Activated naive CD4-positive, alpha-beta T cell treated with anti-CD3 and anti-CD28 coated beads for 36 hours (primary cell): Measurements from ENCODE around the gene BEAN1. TPM values are rescaled to one million over a fixed set of nuclear protein-coding genes. Genes with fewer than 3 reads are reported as not detected.

Experiments used
- CTCF ChIA-PET: fragments of 350-600 bp; sonication (Branson Sonifier 250); formaldehyde crosslinking; loops from one replicate; lab custom pipeline; 2021; ENCODE audit warnings: antibody characterized with exemption; lab: Charles Lee
- DNase-seq: peaks from one replicate; pipeline ENCODE4 v3.0.0-alpha.2; 2020
- H3K27ac Mint-ChIP-seq: one replicate; pipeline ENCODE4 v1.8.0; 2021; ENCODE audit warnings: mild to moderate bottlenecking, mixed read lengths
- H3K27me3 Mint-ChIP-seq: one replicate; pipeline ENCODE4 v1.8.0; 2021; ENCODE audit warnings: low read depth, mixed read lengths
- H3K36me3 Mint-ChIP-seq: one replicate; pipeline ENCODE4 v1.8.0; 2021; ENCODE audit warnings: low read depth, mixed read lengths
- H3K4me1 Mint-ChIP-seq: one replicate; pipeline ENCODE4 v1.8.0; 2021; ENCODE audit warnings: low read depth, mixed read lengths
- H3K4me3 Mint-ChIP-seq: one replicate; pipeline ENCODE4 v1.8.0; 2021; ENCODE audit warnings: mild to moderate bottlenecking, moderate library complexity, mixed read lengths
- H3K9me3 Mint-ChIP-seq: one replicate; pipeline ENCODE4 v1.8.0; 2021; ENCODE audit warnings: mixed read lengths
- intact Hi-C: fragments of 100-400 bp; cut with micrococcal nuclease; formaldehyde crosslinking; loops from one replicate; pipeline ENCODE4 v1.15.1; 2023
- total RNA-seq, 2 experiments: library from RNA; stranded (reverse); gene quantifications; one replicate each; pipeline ENCODE4 v1.2.3, GENCODE V29; 2021

The BEAN1 gene
- total RNA-seq, 2 experiments from 2014 or later = not detected

- Mint-ChIP-seq H3K27ac (no peak overlapping the region), H3K36me3 (no peaks in the 10 kb centered on the region), H3K4me1 (no peaks in the 10 kb centered on the region), H3K9me3 (no peaks in the 10 kb centered on the region), H3K27me3 (no peaks in the 10 kb centered on the region), H3K4me3 (no peak overlapping the region)
- DNase-seq = no peak
- CTCF ChIA-PET = interaction anchor here (0.7 kb wide), 1 partner anchor 57 kb away, joined by 3 read pairs; no protein-coding TSS in a partner anchor
- intact Hi-C loops = no loop called here
Measured at GRCh38 chr16:66400503-66401380, 26.4 kb upstream of the BEAN1 start.

GRCh38 chr16:66401610-66402009 lies 25.5 kb upstream of the BEAN1 start:
- intact Hi-C loops = no loop called here
- Mint-ChIP-seq H3K4me3 (no peak overlapping the region), H3K27me3 (no peaks in the 10 kb centered on the region), H3K9me3 (no peaks in the 10 kb centered on the region), H3K27ac (no peak overlapping the region), H3K4me1 (no peaks in the 10 kb centered on the region), H3K36me3 (no peaks in the 10 kb centered on the region)
- CTCF ChIA-PET = no interaction called here
- no peak for DNase-seq

- no peaks in the 10 kb centered on the region for H3K36me3 Mint-ChIP-seq
- no peak overlapping the region for H3K27ac Mint-ChIP-seq
- intact Hi-C loops = no loop called here
- H3K4me1 Mint-ChIP-seq = peaks cover 4% of the 10 kb centered on the region
- no peaks in the 10 kb centered on the region for H3K27me3 Mint-ChIP-seq
- H3K4me3 Mint-ChIP-seq = no peak overlapping the region
- no peaks in the 10 kb centered on the region for H3K9me3 Mint-ChIP-seq
- CTCF ChIA-PET = no interaction called here
- DNase-seq = no peak
Measured at GRCh38 chr16:66402166-66402565, 24.9 kb upstream of the BEAN1 start.

- intact Hi-C loops = no loop called here
- Mint-ChIP-seq H3K27ac (no peak overlapping the region), H3K4me1 (peaks cover 6% of the 10 kb centered on the region), H3K9me3 (no peaks in the 10 kb centered on the region), H3K27me3 (no peaks in the 10 kb centered on the region), H3K36me3 (no peaks in the 10 kb centered on the region), H3K4me3 (no peak overlapping the region)
- DNase-seq = no peak
- CTCF ChIA-PET = interaction anchor here (1.0 kb wide), 1 partner anchor 48 kb away, joined by 3 read pairs; no protein-coding TSS in a partner anchor
Measured at GRCh38 chr16:66402591-66403230, 24.4 kb upstream of the BEAN1 start.

GRCh38 chr16:66403531-66404145 lies 23.5 kb upstream of the BEAN1 start:
- no peaks in the 10 kb centered on the region for H3K27me3 Mint-ChIP-seq
- CTCF ChIA-PET = interaction anchor here (1.0 to 5.5 kb wide), 4 partner anchors 47 to 160 kb away, joined by 3 to 94 read pairs (median 42); partner anchors contain the start of gene CMTM1
- no peak overlapping the region for H3K27ac Mint-ChIP-seq

GRCh38 chr16:66405057-66405783 lies 21.9 kb upstream of the BEAN1 start:
- no peak overlapping the region for H3K27ac Mint-ChIP-seq
- no peak overlapping the region for H3K4me3 Mint-ChIP-seq
- no peak for DNase-seq
- no peaks in the 10 kb centered on the region for H3K27me3 Mint-ChIP-seq
- intact Hi-C loops = loop anchor here (5.0 kb wide), 1 partner anchor 522 kb away; the partner anchor contains the start of gene RRAD
- H3K4me1 Mint-ChIP-seq = peaks cover 26% of the 10 kb centered on the region
- H3K9me3 Mint-ChIP-seq = no peaks in the 10 kb centered on the region
- CTCF ChIA-PET = interaction anchor here (0.6 to 5.5 kb wide), 29 partner anchors 9 to 1020 kb away, joined by 3 to 94 read pairs (median 4); partner anchors contain the start of gene CMTM1
- no peaks in the 10 kb centered on the region for H3K36me3 Mint-ChIP-seq

More at GRCh38 chr16:66403531-66404145, 23.5 kb upstream of the BEAN1 start:
- peaks cover 16% of the 10 kb centered on the region for H3K4me1 Mint-ChIP-seq
- no peaks in the 10 kb centered on the region for H3K9me3 Mint-ChIP-seq
- H3K4me3 Mint-ChIP-seq = no peak overlapping the region
- no peak for DNase-seq
- no peaks in the 10 kb centered on the region for H3K36me3 Mint-ChIP-seq
- intact Hi-C loops = no loop called here

GRCh38 chr16:66406534-66407221 lies 20.4 kb upstream of the BEAN1 start:
- H3K27ac Mint-ChIP-seq = no peak overlapping the region
- H3K4me1 Mint-ChIP-seq = peaks cover 26% of the 10 kb centered on the region
- CTCF ChIA-PET = interaction anchor here (0.6 to 5.5 kb wide), 40 partner anchors 17 to 464 kb away, joined by 3 to 94 read pairs (median 4); partner anchors contain the start of genes CKLF, CMTM1, CMTM2 and CMTM3
- H3K36me3 Mint-ChIP-seq = peaks cover 6% of the 10 kb centered on the region
- H3K9me3 Mint-ChIP-seq = no peaks in the 10 kb centered on the region
- H3K4me3 Mint-ChIP-seq = peak overlapping the region; percentile 83
- intact Hi-C loops = loop anchor here (1.0 to 5.0 kb wide), 5 partner anchors 68 to 521 kb away; partner anchors contain the start of gene RRAD
- peak; percentile 94 for DNase-seq
- no peaks in the 10 kb centered on the region for H3K27me3 Mint-ChIP-seq

- Mint-ChIP-seq H3K4me3 (peak overlapping the region; percentile 86), H3K4me1 (peaks cover 26% of the 10 kb centered on the region), H3K27me3 (no peaks in the 10 kb centered on the region), H3K27ac (peak overlapping the region; percentile 90), H3K36me3 (peaks cover 7% of the 10 kb centered on the region), H3K9me3 (peaks cover 4% of the 10 kb centered on the region)
- CTCF ChIA-PET = interaction anchor here (0.7 to 5.5 kb wide), 13 partner anchors 33 to 459 kb away, joined by 3 to 59 read pairs (median 4); partner anchors contain the start of gene DYNC1LI2
- DNase-seq = peak; percentile 52
- intact Hi-C loops = loop anchor here (1.0 to 5.0 kb wide), 9 partner anchors 109 to 519 kb away; partner anchors contain the start of genes CKLF, CMTM3, DYNC1LI2 and RRAD
Measured at GRCh38 chr16:66408163-66409048, 18.7 kb upstream of the BEAN1 start.

- Mint-ChIP-seq H3K4me3 (peak overlapping the region; percentile 86), H3K27me3 (no peaks in the 10 kb centered on the region), H3K27ac (peak overlapping the region; percentile 90), H3K36me3 (peaks cover 7% of the 10 kb centered on the region), H3K9me3 (peaks cover 4% of the 10 kb centered on the region), H3K4me1 (peaks cover 26% of the 10 kb centered on the region)
- DNase-seq = no peak
- CTCF ChIA-PET = interaction anchor here (0.9 to 5.5 kb wide), 7 partner anchors 65 to 343 kb away, joined by 3 to 59 read pairs (median 5); partner anchors contain the start of gene DYNC1LI2
- intact Hi-C loops = loop anchor here (2.0 to 5.0 kb wide), 3 partner anchors 242 to 518 kb away; partner anchors contain the start of genes DYNC1LI2 and RRAD
Measured at GRCh38 chr16:66409156-66409555, 17.9 kb upstream of the BEAN1 start.

GRCh38 chr16:66412182-66412581 lies 14.9 kb upstream of the BEAN1 start:
- H3K36me3 Mint-ChIP-seq = peaks cover 7% of the 10 kb centered on the region
- no peak for DNase-seq
- no peak overlapping the region for H3K4me3 Mint-ChIP-seq
- intact Hi-C loops = no loop called here
- H3K27ac Mint-ChIP-seq = no peak overlapping the region
- H3K4me1 Mint-ChIP-seq = peaks cover 22% of the 10 kb centered on the region
- H3K9me3 Mint-ChIP-seq = peaks cover 4% of the 10 kb centered on the region
- no peaks in the 10 kb centered on the region for H3K27me3 Mint-ChIP-seq
- CTCF ChIA-PET = no interaction called here
